ENCODE measurements around the gene ACP1.

ACP1 gene

DNA sequence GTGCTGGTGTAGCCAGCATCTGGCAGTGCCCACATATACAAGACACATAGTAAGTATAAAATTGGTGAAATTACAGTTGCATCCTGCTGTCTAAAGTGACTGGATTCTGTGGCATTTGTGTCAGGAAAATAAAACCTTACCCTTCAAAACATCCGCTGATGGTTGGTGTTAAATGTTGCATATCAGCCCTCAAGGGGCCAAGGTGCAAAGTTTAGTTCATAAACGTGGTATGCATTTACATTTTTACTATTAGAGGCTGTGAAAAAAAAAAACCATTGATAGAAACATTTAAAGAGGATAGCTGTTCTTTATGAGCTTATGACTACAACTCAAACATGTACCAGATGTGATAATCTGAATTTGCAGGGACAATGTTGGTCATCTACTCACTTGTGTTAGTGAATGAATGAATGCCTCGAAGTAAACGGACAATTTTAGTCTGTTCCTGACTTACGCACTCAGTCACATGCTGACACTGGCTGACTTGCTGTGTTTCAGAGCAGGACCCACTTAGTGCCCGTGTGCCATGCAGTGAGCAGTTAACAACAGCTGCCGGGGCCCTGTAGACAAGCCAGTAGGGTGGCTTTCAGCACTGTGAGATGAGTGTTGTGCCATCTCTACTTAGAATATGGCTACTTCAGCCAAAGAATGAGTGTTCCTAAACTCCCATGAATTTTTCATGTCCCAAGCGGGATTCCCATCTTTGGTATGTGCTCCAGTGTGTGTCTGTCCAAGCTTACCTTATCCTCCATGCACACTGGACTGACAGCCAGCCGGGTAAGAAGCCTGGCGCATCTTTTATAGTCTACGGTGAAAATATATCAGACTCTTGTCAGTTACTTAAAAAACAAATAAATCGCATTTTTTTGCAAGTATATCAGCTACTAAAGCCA, 17.9 kb downstream of the ACP1 start:
- H3K36me3 ChIP-seq (ENCODE audit: insufficient read depth, low read length) = peaks cover 49% of the 10 kb centered on the region

DNA sequence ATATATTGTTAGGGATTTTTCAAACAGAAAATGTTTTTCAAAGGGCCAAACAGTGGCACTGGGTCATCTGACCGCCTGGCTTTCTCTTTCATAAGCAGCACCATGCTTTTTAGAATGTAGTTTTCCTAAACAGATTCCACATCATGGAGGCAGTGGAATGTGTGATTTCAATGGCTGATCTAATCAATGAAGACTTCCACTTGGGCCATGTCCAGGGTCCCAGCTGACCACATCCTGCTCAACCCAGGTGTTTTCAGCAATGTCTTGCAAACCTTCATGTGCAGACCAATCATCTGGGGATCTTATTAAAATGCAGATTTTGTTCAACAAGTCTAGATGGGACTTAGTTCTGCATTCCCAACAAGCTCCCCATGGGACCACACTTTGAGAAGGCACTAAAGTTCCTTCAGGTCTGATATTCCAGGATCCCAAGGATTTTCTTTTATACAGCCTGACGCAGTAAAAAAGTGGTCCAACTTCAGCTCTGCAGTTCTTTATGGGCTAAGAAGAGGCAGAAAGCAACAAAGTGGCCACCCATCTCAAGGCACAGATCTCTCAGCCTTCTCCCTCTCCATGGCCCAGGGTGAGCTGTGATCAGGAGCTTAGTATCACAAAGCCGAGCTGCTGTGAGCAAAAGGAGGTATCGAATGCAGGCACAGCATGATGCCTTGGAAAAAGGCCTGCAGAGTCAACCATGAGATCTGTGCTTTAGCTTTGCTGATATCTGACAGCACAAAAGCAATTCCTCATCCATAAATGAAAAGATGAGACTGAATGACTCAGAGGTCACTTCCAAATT, 19.4 kb downstream of the ACP1 start:
- Histone ChIP-seq H3K9me2 (ENCODE audit: low read depth, low read length) (no peaks in the 10 kb centered on the region), H4K20me1 (ENCODE audit: insufficient read depth, low read length) (no peaks in the 10 kb centered on the region), H3K4me1 (ENCODE audit: insufficient read depth, low read length, severe bottlenecking) (no peaks in the 10 kb centered on the region), H3K9me3 (ENCODE audit: low read length) (no peaks in the 10 kb centered on the region), H3F3A (ENCODE audit: insufficient read depth, low read length) (no peaks in the 10 kb centered on the region), H3K27ac (ENCODE audit: low read depth, low read length, poor library complexity, severe bottlenecking) (no peak overlapping the region), H3K79me2 (ENCODE audit: insufficient read depth, low read length) (no peaks in the 10 kb centered on the region), H3K36me3 (ENCODE audit: insufficient read depth, low read length) (peaks cover 33% of the 10 kb centered on the region), H3K4me2 (ENCODE audit: low read length) (no peak overlapping the region), H3K27me3 (ENCODE audit: insufficient read depth, low read length) (no peaks in the 10 kb centered on the region), H2AFZ (ENCODE audit: low read length) (no peak overlapping the region), H3K9ac (ENCODE audit: low read length) (no peak overlapping the region), H3K4me3 (ENCODE audit: low read depth, low read length, poor library complexity, severe bottlenecking) (no peak overlapping the region)
- TF ChIP-seq, protein P1, sequence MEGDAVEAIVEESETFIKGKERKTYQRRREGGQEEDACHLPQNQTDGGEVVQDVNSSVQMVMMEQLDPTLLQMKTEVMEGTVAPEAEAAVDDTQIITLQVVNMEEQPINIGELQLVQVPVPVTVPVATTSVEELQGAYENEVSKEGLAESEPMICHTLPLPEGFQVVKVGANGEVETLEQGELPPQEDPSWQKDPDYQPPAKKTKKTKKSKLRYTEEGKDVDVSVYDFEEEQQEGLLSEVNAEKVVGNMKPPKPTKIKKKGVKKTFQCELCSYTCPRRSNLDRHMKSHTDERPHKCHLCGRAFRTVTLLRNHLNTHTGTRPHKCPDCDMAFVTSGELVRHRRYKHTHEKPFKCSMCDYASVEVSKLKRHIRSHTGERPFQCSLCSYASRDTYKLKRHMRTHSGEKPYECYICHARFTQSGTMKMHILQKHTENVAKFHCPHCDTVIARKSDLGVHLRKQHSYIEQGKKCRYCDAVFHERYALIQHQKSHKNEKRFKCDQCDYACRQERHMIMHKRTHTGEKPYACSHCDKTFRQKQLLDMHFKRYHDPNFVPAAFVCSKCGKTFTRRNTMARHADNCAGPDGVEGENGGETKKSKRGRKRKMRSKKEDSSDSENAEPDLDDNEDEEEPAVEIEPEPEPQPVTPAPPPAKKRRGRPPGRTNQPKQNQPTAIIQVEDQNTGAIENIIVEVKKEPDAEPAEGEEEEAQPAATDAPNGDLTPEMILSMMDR (IDR thresholded peaks at IDR 0.05; ENCODE audit: low read length) = no peak
- TF ChIP-seq EZH2 (IDR thresholded peaks at IDR 0.05; ENCODE audit: borderline replicate concordance, low read length) = no peak

More for the DNA sequence above, 17.9 kb downstream of the ACP1 start:
- Histone ChIP-seq H3K9me3 (ENCODE audit: low read length) (no peaks in the 10 kb centered on the region), H2AFZ (ENCODE audit: low read length) (no peak overlapping the region), H3F3A (ENCODE audit: insufficient read depth, low read length) (no peaks in the 10 kb centered on the region), H3K79me2 (ENCODE audit: insufficient read depth, low read length) (no peaks in the 10 kb centered on the region), H3K4me2 (ENCODE audit: low read length) (no peak overlapping the region), H3K4me1 (ENCODE audit: insufficient read depth, low read length, severe bottlenecking) (no peaks in the 10 kb centered on the region), H3K9ac (ENCODE audit: low read length) (no peak overlapping the region), H4K20me1 (ENCODE audit: insufficient read depth, low read length) (no peaks in the 10 kb centered on the region), H3K27ac (ENCODE audit: low read depth, low read length, poor library complexity, severe bottlenecking) (no peak overlapping the region), H3K4me3 (ENCODE audit: low read depth, low read length, poor library complexity, severe bottlenecking) (no peak overlapping the region), H3K9me2 (ENCODE audit: low read depth, low read length) (no peaks in the 10 kb centered on the region), H3K27me3 (ENCODE audit: insufficient read depth, low read length) (no peaks in the 10 kb centered on the region)
- no peak for TF ChIP-seq EZH2 (IDR thresholded peaks at IDR 0.05; ENCODE audit: borderline replicate concordance, low read length)
- TF ChIP-seq, protein P1 (IDR thresholded peaks at IDR 0.05; ENCODE audit: low read length) = no peak

DNA sequence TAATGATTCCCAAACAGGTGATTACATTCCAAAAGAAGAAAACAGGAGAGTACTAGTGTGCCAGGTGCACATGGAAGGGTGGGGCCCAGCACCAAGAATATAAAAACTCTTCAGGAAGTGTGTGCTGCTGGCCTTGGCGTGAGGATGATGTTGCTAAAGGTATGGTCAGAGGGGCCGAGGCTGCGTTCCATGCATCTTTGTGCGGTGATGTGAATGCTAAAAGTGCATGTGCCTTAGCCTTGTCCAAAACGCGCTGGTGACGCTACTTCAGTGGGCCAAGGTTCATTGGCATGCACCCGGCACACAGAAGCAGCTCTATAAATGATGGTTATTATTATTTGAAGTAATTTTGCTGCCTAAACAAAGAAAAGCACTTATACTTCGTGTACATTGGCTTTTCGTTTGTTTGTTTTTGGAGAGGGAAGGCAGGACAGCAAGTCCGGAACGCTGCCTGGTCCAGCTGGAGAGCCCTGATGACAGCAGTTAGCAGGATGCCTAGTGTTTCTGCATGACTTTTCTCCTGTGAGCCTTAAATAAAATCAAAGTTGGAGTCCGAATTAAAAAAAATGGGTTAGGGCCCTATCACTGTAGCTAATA, 20.2 kb downstream of the ACP1 start:
- Histone ChIP-seq H2AFZ (ENCODE audit: low read length) (no peak overlapping the region), H3K4me1 (ENCODE audit: insufficient read depth, low read length, severe bottlenecking) (no peaks in the 10 kb centered on the region), H3K4me3 (ENCODE audit: low read depth, low read length, poor library complexity, severe bottlenecking) (no peak overlapping the region), H3K27ac (ENCODE audit: low read depth, low read length, poor library complexity, severe bottlenecking) (no peak overlapping the region), H3K79me2 (ENCODE audit: insufficient read depth, low read length) (no peaks in the 10 kb centered on the region), H3K9me3 (ENCODE audit: low read length) (no peaks in the 10 kb centered on the region), H3K9me2 (ENCODE audit: low read depth, low read length) (no peaks in the 10 kb centered on the region), H3K36me3 (ENCODE audit: insufficient read depth, low read length) (peaks cover 25% of the 10 kb centered on the region), H4K20me1 (ENCODE audit: insufficient read depth, low read length) (no peaks in the 10 kb centered on the region), H3K4me2 (ENCODE audit: low read length) (no peak overlapping the region), H3K9ac (ENCODE audit: low read length) (no peak overlapping the region), H3F3A (ENCODE audit: insufficient read depth, low read length) (no peaks in the 10 kb centered on the region), H3K27me3 (ENCODE audit: insufficient read depth, low read length) (no peaks in the 10 kb centered on the region)
- TF ChIP-seq, protein P1 (IDR thresholded peaks at IDR 0.05; ENCODE audit: low read length) = no peak
- no peak for TF ChIP-seq EZH2 (IDR thresholded peaks at IDR 0.05; ENCODE audit: borderline replicate concordance, low read length)
